Stomach (tissue), 4 donors: Measurements from ENCODE around the gene PCDH9.

ENCODE experiments used
- CTCF ChIP-seq, 7 experiments: fragments of 450-650 bp in 4 of 7; fragments of 200-600 bp in 3 of 7; sonication (generic) in 3 of 7; IDR thresholded peaks; one replicate each; pipeline ENCODE4 v1.5.1; 2016 to 2019; ENCODE audit warnings: antibody characterized with exemption in 7 of 7, control low read depth in 2 of 7, mild to moderate bottlenecking in 1 of 7
- POLR2A ChIP-seq, 4 donors: fragments of 450-650 bp; IDR thresholded peaks; one replicate each; pipeline ENCODE4 v1.6.1; 2016; ENCODE audit warnings: antibody characterized with exemption in 4 of 4, control low read depth in 2 of 4, mild to moderate bottlenecking in 1 of 4, moderate library complexity in 1 of 4

- TF ChIP-seq CTCF (IDR thresholded peaks at IDR 0.05) (no peak), POLR2A (IDR thresholded peaks at IDR 0.05) (no peak)
Measured at GRCh38 chr13:66992183-66992582, 238.0 kb downstream of the PCDH9 start.
